Coronary artery (tissue), 2 donors: ENCODE data around the gene DCAF15.
A peak's percentile ranks its signal among the peaks of the same experiment; 100 is the strongest.

ENCODE experiments used
- DNase-seq: peaks from one replicate; pipeline ENCODE4 v3.0.0-alpha.2; 2017; ENCODE audit warnings: low spot score
- H3K27ac ChIP-seq, 2 donors: fragments of 200-600 bp; sonication (generic); one replicate each; pipeline ENCODE4 v1.5.1; 2016 to 2019
- H3K4me3 ChIP-seq: fragments of 200-600 bp; sonication (generic); 2 replicates; pipeline ENCODE4 v1.5.1; 2016; ENCODE audit warnings: mild to moderate bottlenecking, moderate library complexity
- CTCF ChIP-seq: fragments of 200-600 bp; sonication (generic); IDR thresholded peaks from one replicate; pipeline ENCODE4 v1.5.1; 2019; ENCODE audit warnings: antibody characterized with exemption

DCAF15 gene

GRCh38 chr19:14000691-14001375, 48.5 kb downstream of the DCAF15 start:
- DNase-seq = no peak
- Histone ChIP-seq H3K4me3 (no peak overlapping the region), H3K27ac (no peak overlapping the region)
- no peak for TF ChIP-seq CTCF

- Histone ChIP-seq H3K27ac (peak overlapping the region; percentile 100), H3K4me3 (no peak overlapping the region)
- no peak for TF ChIP-seq CTCF
- no peak for DNase-seq
Observed at GRCh38 chr19:14002571-14003250, 50.4 kb downstream of the DCAF15 start.

- no peak for TF ChIP-seq CTCF
- Histone ChIP-seq H3K4me3 (no peak overlapping the region), H3K27ac (peak overlapping the region; percentile 100)
- DNase-seq = no peak
Observed at GRCh38 chr19:14003251-14004055, 51.1 kb downstream of the DCAF15 start.

GRCh38 chr19:14004619-14005348, 52.5 kb downstream of the DCAF15 start:
- Histone ChIP-seq H3K4me3 (peak overlapping the region; percentile 91), H3K27ac (peak overlapping the region; percentile 100)
- DNase-seq = peak; percentile 89
- TF ChIP-seq CTCF = no peak

GRCh38 chr19:14005349-14006084, 53.2 kb downstream of the DCAF15 start:
- H3K4me3 ChIP-seq = peak overlapping the region; percentile 91

More at GRCh38 chr19:14005349-14006084, 53.2 kb downstream of the DCAF15 start:
- no peak for TF ChIP-seq CTCF
- peak overlapping the region; percentile 100 for H3K27ac ChIP-seq
- DNase-seq = peak; percentile 93
